GM21825 (cell line): Measurements from ENCODE around the gene NOP14.
"Not testable (repeated sequence)": the region's sequence is repeated elsewhere in the genome, so short reads cannot be mapped to it uniquely, and the experiment has no call there.

ENCODE experiments used
- ATAC-seq: cut with Tn5 transposase; IDR thresholded peaks from one replicate; pipeline ENCODE4 v1.9.1; 2021; ENCODE audit warnings: mild to moderate bottlenecking, moderate library complexity; ENCODE audit not compliant: unreplicated experiment

Gene NOP14

DNA sequence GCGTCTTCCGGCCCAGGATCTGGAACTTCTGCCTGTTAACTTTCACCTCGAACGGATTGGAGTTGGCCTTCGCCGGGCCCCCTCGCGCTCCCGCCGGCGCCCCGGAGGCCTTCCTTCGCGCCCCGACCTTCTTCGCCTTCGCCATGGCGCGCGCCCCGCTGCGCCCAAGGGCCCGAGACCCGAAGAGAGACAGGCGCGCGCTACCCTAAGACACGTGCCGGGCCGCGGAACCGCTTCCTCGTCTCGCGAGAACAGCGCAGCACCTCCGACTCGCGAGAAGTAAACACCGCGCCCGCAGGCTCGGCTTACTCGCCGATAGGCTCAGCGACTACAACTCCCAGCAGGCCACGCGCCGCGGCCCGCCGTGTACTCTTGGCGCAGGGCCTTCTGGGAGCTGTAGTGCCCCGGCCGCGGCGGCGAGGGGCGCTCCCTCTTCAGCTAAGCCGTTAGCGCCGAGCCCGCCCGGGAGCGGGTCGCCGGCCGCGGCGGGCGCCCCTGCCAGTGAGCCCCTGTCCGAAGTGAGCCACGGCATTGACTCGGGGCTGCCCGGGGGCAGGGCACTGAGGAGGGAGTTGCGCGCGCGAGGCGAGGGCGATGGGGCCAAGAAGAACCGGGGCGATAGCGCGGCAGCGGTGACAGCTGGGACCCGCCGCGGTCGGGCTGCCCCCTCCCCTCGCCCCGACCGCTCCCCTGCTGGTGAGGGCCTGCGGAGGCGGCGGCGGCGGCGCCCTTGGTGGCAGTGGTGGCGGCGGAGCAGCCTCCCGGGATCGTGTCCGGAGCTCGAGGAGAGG is at the start of gene NOP14, which contains the start of gene GRK4:
TSS of gene NOP14 (minus strand) at position 232 of the 791 bp plus-strand sequence. CDS start at position 145, 87 bp downstream.
TSS of gene GRK4 (plus strand) at position 397 of the 791 bp plus-strand sequence. CDS start 500 bp downstream, outside the sequence.
- peak; percentile 84 for ATAC-seq

DNA sequence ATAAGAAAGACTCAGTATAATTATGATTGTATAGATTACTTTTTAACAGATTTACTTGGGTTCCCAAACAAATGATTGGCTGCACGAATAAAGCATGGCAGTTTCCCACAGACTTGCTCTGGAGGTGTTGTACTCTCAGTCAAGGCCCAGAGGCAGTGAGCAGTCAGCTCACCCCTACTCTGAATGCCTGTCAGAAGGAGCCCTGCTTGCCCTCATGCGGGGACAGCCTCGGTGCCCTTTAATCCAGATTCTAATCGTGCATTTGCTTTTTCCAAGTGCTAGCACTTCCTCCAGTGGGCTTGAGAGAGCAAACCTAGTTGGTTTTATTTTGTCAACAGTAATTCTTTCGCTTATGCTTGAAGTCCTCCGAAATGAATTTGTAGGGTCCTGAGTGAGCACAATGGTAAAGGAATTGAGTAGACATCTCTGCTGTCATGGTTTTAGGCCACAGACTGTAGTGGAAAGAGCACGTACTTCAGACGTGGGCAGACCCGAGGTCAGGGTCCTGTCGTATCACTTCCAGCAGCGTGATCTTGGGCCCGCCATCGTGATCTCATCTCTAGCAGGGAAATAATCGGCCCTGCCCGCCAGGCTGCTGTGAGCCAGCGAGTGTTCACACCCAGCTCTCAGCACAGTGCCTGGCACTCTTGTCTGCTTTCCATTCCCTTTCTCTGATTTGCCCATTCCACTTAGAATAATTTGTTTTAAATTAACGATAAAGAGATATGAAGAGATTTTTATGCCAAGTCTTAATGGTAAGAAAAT is 48.4 kb upstream of the NOP14 start:
- ATAC-seq: no peak

DNA sequence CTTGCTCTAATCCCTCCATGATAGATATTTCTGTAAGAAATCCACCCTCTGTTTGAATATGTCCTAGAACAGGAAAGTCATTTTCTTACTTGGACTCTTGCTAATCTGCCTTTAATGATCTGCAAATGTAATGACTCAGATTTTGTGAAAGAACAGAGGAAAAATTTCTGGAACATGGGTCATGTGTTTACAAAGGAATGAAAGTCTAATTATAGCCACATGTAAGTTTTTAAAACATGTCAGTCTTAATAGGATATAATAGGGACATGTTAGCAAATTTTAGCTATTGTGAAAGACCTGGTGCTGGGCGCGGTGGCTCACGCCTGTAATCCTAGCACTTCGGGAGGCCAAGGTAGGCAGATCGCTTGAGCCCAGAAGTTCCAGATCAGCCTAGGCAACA is 47.8 kb upstream of the NOP14 start:
- ATAC-seq: no peak

DNA sequence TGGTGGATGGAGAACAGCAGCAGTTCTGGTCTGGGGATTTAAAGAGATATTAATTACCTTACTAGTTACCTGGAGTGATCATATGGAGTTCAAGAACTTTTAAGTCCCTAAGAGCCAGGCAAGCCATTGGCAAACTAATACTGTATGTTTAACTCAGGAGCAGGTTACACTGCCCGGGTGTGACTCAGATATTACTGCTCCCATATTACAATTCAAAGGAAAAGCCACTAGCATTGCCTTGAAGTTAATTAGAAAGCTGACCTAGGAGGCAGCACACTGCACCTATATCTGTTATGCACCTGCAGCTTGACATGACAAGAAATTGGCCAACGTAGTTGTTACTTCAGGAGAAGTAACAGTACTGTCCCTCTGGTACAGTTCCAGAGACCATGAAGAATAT is 47.4 kb upstream of the NOP14 start:
- ATAC-seq: no peak

DNA sequence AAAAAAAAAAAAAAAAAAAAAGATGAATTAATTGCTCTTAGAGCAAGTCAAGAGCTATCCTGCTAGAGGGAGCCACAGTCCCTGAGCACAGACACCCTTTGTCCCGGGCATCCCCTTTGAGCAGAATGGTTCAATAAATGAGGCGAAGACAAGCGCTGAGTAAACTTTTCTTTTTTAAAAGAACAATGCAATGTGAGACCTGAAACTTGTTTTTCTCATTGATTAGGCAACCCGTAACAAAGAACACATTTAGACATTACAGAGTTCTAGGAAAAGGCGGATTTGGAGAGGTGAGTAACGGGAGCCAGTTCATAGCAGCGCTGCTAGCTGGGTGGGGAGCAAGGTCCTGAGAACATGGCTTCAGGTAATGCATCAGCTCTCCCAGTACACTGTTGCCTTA is 46.2 kb upstream of the NOP14 start:
- ATAC-seq: no peak

DNA sequence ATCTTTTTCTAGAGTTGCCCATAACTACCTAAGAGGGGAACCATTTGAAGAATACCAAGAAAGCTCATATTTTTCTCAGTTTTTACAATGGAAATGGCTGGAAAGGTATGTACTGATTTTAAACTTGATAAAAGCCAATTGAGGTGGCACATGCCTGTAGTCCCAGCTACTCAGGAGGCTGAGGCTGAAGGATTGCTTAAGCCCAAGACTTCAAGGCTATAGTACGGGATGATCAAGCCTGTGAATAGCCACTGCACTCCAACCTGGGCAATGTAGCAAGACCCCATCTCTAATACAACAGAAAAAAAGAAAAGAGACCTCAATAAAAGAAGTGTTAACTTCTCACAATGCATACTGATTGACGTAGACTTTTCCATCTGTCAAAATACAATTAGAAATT is 44.5 kb upstream of the NOP14 start:
- no peak for ATAC-seq

DNA sequence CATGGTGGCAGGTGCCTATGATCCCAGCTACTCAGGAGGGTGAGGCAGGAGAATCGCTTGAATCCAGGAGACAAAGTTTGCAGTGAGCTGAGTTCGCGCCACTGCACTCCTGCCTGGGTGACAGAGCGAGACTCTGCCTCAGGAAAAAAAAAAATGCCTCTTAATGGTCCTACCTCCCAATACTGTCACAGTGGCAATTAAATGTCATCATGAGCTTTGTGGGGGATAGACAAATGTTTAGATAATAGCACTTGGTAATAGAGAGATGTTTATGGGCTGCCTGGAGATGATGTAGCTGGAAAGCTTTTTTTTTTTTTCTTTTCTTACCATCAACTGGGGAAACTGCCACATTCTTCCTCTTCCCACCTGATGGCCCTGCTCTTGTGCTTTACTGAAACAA is 33.2 kb upstream of the NOP14 start:
- no peak for ATAC-seq

DNA sequence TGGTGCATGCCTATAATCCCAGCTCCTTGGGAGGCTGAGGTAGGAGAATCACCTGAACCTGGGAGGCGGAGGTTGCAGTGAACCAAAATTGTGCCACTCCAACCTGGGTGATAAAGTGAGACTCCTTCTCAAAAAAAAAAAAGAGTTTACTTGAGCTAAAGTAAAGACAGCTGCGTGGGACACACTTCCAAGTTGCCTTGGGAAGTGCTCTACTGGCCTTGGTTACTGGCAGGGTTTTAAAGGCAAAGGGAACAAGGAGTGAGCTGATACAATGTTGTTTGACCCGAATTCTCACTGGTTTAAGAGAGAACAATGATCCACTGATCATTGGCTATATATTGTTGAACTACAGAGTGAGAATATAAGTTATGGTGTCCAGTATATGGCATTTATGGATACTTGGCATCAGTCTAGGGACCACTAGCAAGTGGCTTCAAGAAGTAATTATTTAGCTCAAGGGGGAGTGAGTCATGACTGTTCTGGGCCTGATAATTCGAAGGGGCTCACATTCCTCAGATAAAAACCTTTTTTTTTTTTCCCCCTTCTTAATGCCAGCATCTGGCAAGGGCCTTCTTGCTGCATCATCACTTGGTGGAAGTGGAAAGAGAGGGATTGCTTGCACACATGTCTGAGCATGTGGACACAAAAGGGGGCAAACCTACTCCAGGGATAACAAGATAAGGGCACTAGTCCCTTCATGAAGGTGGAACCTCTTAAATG is 32.5 kb upstream of the NOP14 start:
- ATAC-seq: no peak

DNA sequence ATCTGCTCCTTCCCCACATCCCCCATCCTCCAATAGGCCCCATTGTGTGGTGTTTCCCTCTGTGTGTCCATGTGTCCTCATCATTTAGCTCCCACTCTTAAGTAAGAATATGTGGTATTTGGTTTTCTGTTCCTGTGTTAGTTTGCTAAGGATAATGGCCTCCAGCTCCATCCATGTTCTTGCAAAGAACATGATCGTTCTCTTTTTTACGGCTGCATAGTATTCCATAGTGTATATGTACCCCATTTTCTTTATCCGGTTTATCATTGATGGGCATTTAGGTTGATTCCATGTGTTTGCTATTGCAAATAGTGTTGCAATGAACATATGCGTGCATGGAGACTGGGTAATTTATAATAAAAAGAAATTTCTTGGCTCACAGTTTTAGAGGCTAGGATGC is 31.7 kb upstream of the NOP14 start:
- no peak for ATAC-seq

DNA sequence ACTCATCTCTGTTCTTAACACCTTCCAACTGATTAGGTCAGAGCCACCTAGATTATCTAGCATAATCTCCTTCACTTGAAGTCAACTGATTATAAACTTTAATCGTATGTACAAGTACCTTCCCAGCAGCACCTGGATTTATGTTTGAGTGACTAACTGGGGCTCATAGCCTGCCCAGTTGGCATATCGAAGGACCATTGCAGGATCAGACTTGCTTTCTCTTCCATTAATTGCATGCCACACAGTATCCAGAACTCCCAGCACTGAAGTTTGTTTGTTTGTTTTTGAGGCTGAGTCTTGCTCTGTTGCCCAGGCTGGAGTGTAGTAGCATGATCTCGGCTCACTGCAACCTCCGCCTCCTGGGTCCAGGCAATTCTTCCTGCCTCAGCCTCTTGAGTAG is 28.0 kb upstream of the NOP14 start:
- ATAC-seq: no peak

DNA sequence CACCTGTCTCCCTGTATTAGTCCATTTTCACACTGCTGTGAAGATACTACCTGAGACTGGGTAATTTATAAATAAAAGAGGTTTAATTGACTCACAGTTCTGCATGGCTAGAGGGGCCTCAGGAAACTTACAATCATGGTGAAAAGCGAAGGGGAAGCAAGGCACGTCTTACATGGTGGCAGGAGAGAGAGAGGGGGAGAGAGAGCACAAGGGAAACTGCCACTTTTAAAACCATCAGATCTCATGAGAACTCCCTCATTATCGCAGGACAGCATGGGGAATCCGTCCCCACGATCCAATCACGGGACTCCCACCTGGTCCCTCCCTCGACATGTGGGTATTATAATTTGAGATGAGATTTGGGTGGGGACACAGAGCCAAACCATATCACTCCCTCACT is 20.5 kb upstream of the NOP14 start:
- not testable (repeated sequence) for ATAC-seq

DNA sequence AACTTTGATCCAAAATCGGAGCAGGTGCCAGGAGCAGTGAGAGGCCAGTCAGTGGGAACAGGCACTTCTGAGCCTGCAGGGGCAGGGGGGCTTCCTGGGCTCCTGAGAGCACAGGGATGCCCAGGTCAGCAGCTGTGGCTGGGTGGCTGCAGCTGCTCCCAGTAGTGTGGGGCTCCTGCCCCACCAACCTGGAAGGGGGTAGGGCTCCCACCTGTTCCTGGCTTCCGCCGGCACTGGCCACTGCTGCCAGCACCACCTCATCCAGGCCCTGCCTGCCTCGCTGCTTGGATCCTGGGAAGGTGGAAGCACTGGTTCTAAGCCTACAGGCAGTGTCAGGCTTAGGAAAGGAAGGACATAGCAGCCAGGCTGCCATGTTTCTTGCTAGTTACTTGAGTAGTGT is 18.8 kb upstream of the NOP14 start:
- no peak for ATAC-seq

DNA sequence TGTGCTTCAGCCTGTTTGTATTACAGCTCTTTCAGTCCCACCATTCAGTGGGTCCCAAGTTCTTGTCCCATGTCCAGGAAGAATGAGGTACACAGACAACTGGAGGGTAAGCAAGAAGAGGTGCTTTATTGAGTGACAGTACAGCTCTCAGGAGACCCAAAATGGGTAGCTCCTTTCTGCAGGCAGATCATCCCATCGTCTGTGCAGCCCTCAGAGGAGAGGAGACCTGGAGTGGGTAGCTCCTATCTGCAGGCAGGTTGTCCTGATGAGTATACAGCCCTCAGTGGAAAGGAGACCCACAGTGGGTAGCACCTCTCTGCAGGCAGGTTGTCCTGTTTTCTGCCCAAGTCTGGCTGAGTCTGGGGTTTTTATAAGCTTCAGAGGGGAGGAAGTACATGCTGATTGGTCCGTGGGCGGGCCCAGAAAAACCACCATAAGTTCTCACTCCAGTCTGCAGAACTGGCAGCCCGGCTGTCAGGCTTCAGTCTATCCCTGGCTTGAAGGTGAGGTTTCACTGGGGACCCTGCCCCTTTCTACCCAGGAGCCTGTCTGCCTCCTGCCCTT is 18.1 kb upstream of the NOP14 start:
- no peak for ATAC-seq

DNA sequence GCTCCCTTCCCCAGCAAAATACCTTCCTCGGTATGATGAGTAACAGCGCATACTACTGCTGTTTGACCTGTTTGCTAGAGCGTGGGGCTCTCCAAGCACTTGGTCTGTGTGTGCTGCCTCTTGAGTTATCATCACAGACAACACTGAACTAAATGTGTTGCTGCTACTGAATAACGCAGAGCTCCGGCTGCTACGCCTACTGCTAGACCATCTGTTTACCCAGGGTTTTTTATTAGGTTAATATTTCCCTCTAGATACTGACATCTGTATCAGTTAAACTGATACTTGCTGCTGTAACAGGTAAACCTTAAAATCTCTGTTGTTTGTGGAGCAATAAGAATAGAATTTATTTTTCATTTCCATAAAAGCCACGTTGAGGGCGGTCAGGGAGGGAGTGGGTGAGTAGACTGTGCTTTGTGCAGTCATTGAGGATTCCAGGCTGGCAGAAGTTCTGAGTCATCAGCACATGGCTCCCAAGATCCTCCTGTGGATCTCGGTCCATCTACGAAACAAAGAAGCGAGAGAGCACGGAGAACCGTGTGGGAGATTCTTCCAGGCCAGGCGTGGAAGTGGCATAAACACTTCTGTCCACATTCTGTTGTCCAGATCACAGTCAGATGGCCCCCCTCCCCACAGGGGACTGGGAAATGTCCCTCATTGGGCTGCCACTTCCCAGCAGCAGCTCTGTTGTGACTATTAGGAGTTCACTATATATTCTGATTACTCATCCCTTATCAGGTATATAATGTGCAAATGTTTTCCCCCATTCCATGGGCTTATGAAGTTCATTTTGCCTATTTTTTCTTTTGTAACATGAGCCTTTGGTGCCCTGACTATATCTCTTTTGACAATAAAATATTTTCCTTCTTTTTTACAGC is 14.2 kb upstream of the NOP14 start:
- ATAC-seq: no peak

DNA sequence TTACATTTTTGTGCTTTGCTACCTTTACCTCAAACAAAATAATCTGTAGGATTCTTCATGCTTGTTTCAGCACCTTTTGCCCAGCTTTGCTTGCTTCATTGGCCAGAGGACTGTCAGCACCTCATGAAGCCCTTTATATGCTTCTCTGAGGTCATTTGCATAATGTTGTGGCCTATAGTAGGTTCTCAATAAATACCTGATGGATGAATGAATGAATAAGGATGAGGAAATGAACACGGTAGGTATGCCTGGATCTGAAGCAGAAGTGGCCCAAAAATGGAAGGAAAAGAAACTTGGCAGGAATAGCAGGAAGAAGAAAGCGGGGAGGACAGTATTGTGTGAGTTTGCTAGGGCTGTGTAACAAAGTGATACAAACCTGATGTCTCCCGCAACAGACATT is 8.1 kb upstream of the NOP14 start:
- ATAC-seq: no peak

DNA sequence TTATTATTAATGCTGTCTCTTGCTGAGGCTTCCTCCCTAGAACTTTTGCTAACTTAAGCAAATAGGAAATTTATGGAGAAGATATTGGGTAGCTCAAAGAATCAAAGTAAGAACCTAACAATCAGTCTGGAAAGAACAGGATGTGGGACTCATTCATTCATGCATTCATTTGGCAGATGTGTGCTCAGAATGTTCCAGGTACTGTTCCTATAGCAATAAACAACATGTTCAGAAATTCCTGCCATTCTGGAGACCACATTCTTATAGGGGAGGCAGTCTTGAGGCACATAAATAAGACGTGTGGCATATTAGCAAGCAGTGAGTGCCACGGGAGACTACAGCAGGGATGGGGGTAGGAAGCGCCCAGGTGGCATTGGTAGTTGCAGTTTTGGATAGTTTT is 5.2 kb upstream of the NOP14 start:
- ATAC-seq: no peak

DNA sequence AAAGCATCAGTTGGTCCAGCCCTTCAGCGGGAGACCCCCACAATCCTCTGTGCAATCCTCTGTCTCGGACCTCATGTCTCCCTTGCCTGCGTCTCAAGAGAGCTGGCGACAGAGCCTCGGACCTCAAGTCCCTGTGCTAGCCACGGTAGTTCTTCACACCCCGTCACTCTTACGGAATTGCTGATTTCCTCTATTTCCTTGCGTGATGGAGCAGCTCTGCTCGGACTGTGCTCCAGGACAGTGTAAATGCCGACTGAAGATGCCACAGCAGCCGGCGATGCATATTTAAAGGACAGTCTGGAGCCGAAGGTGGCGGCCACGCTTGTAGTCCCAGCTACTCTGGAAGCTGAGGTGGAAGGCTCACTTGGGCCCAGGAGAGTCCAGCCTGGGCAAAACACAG is 2.1 kb upstream of the NOP14 start:
- no peak for ATAC-seq

DNA sequence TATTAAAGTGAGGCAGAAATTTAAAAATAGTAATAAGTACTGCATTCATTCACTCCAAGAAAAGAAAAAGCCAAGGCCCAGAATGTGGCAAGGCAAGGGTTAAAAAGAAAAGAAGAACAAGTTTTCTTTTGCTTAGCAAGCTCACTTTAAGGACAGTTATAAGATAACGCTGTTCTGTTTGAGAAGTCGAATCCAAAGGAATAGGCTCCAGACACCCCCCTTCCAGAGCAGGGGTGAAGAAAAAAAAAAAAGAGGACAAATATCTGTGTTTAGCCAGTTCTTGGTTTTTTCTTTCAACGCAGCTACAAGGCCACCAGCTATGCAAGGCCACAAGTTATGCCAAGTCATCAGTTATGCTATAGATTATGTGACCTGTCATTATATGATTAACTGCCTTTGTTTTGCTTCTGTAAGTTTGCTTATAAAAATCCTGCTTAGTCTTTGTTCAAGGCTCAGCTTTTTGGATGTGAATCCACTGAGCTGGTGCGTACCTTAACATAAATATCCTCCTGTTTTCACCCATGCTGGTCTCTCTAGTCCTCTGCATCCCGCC is 1.6 kb upstream of the NOP14 start:
- no peak for ATAC-seq

DNA sequence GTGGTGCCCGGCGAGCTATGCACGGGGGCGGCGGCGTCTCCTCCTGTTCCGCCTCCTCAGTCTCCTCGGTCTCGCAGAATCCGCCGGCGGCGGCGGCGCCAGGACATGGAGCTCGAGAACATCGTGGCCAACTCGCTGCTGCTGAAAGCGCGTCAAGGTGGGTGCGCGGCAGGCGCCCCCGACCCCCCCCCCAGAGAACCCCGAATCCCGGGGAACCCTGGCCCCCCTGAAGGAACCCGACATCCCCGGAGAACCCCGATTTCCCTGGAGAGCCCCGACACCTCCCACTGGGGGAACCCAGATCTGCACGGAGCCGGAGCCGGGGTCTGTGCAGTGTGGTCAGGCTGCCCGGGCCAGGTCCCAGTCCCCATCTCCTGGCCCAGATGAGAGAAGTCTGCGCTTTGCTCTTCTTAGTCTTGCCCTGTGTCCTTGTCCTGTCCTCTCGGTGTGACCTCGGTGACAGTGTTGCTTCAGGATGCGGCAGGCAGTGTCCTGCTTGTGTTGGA is 813 bp upstream of the NOP14 start:
- ATAC-seq: no peak
